ENCODE data around the gene PSAT1. TPM values are rescaled to one million over a fixed set of nuclear protein-coding genes. Genes with fewer than 3 reads are reported as not detected.

PSAT1 gene
- total RNA-seq, 1 experiment from 2014 or later: 315 TPM

DNA sequence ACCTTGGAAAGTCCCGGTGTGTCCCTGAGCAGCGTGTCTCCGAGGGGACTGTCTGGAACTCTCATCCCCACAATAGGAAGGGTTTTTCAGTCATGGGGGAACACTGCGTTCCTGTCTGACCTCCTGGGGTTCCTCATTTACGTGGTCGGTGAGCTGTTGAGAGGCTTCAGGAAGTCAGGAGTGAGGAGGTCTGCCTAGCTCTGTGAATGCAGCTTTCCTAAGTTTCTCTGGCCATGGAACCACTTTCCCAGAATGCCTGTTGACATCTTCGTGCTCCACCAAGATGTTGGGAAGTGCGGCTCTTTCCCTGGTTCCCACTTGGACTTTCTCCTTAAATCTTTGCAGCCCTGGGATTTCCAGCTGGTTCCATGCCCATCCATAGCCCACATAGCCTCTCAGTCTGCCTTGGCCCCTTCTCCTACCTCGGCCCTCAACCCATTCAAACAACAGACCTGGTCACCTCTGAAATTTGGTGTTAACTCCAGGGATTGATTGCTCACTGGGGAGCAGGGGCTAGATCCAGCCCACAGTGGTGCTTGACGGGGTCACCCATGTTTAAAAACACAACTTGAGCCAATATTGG lies 27.2 kb downstream of the PSAT1 start:
- Histone ChIP-seq H3K4me1 (replicated peaks; ENCODE audit: insufficient read depth) (no peaks in the 10 kb centered on the region), H3K79me2 (ENCODE audit: low read depth) (no peaks in the 10 kb centered on the region), H4K20me1 (ENCODE audit: insufficient read depth) (peaks cover 78% of the 10 kb centered on the region), H3K4me3 (no peak overlapping the region), H3F3A (ENCODE audit: insufficient read depth, low read depth) (peaks cover 16% of the 10 kb centered on the region; the same call in 1 of the 2 replicates), H2AFZ (no peak overlapping the region), H3K4me2 (no peak overlapping the region), H3K27me3 (ENCODE audit: insufficient read depth, low read depth) (no peaks in the 10 kb centered on the region), H3K36me3 (ENCODE audit: low read depth) (peaks cover 63% of the 10 kb centered on the region), H3K9me2 (ENCODE audit: insufficient read depth) (no peaks in the 10 kb centered on the region), H3K27ac (no peak overlapping the region), H3K9me3 (ENCODE audit: insufficient read depth, low read depth) (no peaks in the 10 kb centered on the region)
- no TSS peak for BruUV-seq (replicated peaks)
- intact Hi-C loops (cut with micrococcal nuclease; ENCODE audit: unreplicated experiment): loop anchor here (10.0 kb wide), 1 partner anchor 59 kb away; no protein-coding TSS in a partner anchor
- ChIA-PET POLR2A (ENCODE audit: unreplicated experiment) (no interaction called here), CTCF (no interaction called here)
- no peak for DNase-seq
- TF ChIP-seq EZH2 (IDR thresholded peaks at IDR 0.05; ENCODE audit: low read depth): no peak
- TF ChIP-seq, protein P1, sequence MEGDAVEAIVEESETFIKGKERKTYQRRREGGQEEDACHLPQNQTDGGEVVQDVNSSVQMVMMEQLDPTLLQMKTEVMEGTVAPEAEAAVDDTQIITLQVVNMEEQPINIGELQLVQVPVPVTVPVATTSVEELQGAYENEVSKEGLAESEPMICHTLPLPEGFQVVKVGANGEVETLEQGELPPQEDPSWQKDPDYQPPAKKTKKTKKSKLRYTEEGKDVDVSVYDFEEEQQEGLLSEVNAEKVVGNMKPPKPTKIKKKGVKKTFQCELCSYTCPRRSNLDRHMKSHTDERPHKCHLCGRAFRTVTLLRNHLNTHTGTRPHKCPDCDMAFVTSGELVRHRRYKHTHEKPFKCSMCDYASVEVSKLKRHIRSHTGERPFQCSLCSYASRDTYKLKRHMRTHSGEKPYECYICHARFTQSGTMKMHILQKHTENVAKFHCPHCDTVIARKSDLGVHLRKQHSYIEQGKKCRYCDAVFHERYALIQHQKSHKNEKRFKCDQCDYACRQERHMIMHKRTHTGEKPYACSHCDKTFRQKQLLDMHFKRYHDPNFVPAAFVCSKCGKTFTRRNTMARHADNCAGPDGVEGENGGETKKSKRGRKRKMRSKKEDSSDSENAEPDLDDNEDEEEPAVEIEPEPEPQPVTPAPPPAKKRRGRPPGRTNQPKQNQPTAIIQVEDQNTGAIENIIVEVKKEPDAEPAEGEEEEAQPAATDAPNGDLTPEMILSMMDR (conservative IDR thresholded peaks at IDR 0.05): no peak

DNA sequence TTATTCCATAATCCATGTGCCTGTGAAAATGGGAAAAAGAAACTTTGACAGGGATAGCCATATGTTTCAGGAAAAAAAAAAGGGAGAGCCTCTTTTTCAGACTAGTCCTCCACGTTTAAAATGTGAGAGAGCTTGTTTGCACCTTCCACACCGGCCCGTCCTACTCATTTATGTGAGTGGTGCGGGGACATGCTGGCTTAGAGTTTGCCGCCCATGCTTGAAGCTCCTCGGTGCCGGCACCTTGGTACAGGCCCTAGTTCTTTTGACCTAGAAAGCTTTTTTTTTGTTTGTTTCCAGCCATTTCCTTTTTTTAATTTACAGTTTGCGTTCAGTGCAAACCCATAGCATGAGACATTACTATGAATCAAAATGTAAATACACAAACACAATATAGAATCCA lies 27.8 kb downstream of the PSAT1 start:
- no peaks in the 10 kb centered on the region for H3K9me3 ChIP-seq (ENCODE audit: insufficient read depth, low read depth)
- H3K9me2 ChIP-seq (ENCODE audit: insufficient read depth): no peaks in the 10 kb centered on the region
- H2AFZ ChIP-seq: no peak overlapping the region
- no peak overlapping the region for H3K4me3 ChIP-seq
- TF ChIP-seq, protein P1 (conservative IDR thresholded peaks at IDR 0.05): no peak
- no peak for TF ChIP-seq EZH2 (IDR thresholded peaks at IDR 0.05; ENCODE audit: low read depth)
- H4K20me1 ChIP-seq (ENCODE audit: insufficient read depth): peaks cover 76% of the 10 kb centered on the region
- no TSS peak for BruUV-seq (replicated peaks)
- DNase-seq: no peak
- H3K4me2 ChIP-seq: no peak overlapping the region
- H3K36me3 ChIP-seq (ENCODE audit: low read depth): peaks cover 61% of the 10 kb centered on the region
- H3K27ac ChIP-seq: no peak overlapping the region
- H3F3A ChIP-seq (ENCODE audit: insufficient read depth, low read depth): peaks cover 12% of the 10 kb centered on the region; the same call in 1 of the 2 replicates
- H3K4me1 ChIP-seq (replicated peaks; ENCODE audit: insufficient read depth): no peaks in the 10 kb centered on the region
- POLR2A ChIA-PET (ENCODE audit: unreplicated experiment): no interaction called here
- no peaks in the 10 kb centered on the region for H3K27me3 ChIP-seq (ENCODE audit: insufficient read depth, low read depth)
- no peaks in the 10 kb centered on the region for H3K79me2 ChIP-seq (ENCODE audit: low read depth)
- CTCF ChIA-PET: no interaction called here
- intact Hi-C loops (cut with micrococcal nuclease; ENCODE audit: unreplicated experiment): loop anchor here (10.0 kb wide), 1 partner anchor 60 kb away; no protein-coding TSS in a partner anchor

DNA sequence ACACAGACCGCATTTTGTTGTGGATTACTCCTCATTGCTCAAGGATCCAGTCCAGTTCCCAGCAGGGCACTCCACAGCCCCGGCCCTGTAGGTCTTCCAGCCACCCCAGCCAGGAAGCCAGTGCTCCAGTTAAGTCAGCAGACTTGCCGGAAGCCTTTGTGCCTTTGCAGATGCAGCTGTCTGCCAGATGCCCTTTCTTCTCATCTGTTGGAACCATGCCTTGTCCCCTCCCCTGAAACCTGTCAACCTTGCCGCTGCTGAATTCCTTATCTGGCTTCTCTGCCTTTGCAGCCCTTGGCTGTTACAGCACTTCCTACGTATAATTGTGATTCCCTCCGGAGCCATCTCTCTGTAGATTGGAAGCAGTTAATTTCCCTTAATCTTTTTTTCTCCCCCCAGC lies 28.4 kb downstream of the PSAT1 start:
- no peaks in the 10 kb centered on the region for H3K9me2 ChIP-seq (ENCODE audit: insufficient read depth)
- H3F3A ChIP-seq (ENCODE audit: insufficient read depth, low read depth): peaks cover 8% of the 10 kb centered on the region; the same call in 1 of the 2 replicates
- no peaks in the 10 kb centered on the region for H3K9me3 ChIP-seq (ENCODE audit: insufficient read depth, low read depth)
- no peak overlapping the region for H3K4me2 ChIP-seq
- TF ChIP-seq, protein P1 (conservative IDR thresholded peaks at IDR 0.05): no peak
- no peak for TF ChIP-seq EZH2 (IDR thresholded peaks at IDR 0.05; ENCODE audit: low read depth)
- no peaks in the 10 kb centered on the region for H3K4me1 ChIP-seq (replicated peaks; ENCODE audit: insufficient read depth)
- peaks cover 76% of the 10 kb centered on the region for H4K20me1 ChIP-seq (ENCODE audit: insufficient read depth)
- ChIA-PET CTCF (no interaction called here), POLR2A (ENCODE audit: unreplicated experiment) (no interaction called here)
- DNase-seq: no peak
- BruUV-seq (replicated peaks): no TSS peak
- no peaks in the 10 kb centered on the region for H3K79me2 ChIP-seq (ENCODE audit: low read depth)
- H3K4me3 ChIP-seq: no peak overlapping the region
- no peaks in the 10 kb centered on the region for H3K27me3 ChIP-seq (ENCODE audit: insufficient read depth, low read depth)
- peaks cover 63% of the 10 kb centered on the region for H3K36me3 ChIP-seq (ENCODE audit: low read depth)
- no peak overlapping the region for H3K27ac ChIP-seq
- no peak overlapping the region for H2AFZ ChIP-seq
- intact Hi-C loops (cut with micrococcal nuclease; ENCODE audit: unreplicated experiment): loop anchor here (10.0 kb wide), 1 partner anchor 61 kb away; no protein-coding TSS in a partner anchor

All from PC-9 (cell line).